Activated T-cell treated with anti-CD3 and anti-CD28 coated beads for 48 hours (primary cell): ENCODE results near the gene GAK.
"Not testable (repeated sequence)": the region's sequence is repeated elsewhere in the genome, so short reads cannot be mapped to it uniquely, and the experiment has no call there.

Experiments
- DNase-seq: peaks from one replicate; pipeline ENCODE4 v3.0.0-alpha.2; 2020; ENCODE audit warnings: low read depth

GAK gene

GRCh38 chr4:926538-926937 is 5.6 kb downstream of the GAK start:
- DNase-seq, result no peak

DNA sequence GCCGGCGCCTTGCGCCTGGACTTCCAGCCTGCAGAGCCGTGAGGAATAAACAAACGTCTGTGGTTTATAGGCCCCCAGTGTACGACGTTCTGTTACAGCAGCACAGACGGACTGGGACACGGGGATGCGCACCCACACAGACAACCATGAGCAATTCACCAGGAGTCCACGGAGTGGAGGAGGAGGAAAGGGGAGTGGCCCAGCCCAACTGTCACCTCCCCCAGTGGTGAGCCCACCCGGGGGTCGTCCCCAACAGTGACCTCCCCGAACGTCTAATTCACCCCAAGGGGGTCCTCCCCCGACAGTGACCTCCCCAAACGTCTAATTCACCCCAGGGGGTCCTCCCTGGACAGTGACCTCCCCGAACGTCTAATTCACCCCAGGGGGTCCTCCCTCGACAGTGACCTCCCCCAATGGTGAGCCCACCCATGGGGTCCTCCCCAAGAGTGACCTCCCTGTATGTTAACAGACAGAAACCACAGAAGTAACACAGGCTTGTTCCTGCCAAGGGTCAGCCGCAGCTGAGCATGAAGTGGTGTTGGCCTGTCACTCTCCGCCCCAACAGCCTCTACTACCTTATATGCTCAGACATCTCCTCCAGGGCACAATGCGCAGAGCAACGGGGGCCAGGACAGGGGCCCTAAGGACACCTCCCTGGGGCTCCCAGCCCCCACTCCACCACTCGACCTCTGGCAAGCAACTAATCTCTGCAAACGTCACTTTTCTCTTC is 6.2 kb downstream of the GAK start:
- DNase-seq, result no peak

DNA sequence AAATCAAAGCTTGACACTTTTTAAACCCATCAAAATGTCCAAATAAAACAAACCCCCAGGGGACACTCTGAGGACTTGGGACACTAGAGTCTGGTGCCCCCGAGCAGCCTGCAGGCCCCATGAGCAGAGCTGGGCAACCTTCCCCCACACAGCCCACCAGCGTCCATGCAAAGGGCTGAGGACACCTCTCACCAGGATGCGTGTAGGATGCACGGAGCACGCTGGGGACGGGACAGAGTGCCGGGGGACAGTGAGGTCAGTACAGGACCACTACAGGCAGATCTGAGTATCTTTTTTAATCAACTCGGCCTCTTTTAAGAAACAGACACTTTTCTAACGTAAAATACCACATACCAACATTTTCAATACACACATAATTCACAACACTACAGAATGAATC is 6.9 kb downstream of the GAK start:
- DNase-seq, result no peak

GRCh38 chr4:924107-925096 is 7.7 kb downstream of the GAK start:
- no peak for DNase-seq

- no peak for DNase-seq
Observed at GRCh38 chr4:921830-922331, 10.2 kb downstream of the GAK start.

DNA sequence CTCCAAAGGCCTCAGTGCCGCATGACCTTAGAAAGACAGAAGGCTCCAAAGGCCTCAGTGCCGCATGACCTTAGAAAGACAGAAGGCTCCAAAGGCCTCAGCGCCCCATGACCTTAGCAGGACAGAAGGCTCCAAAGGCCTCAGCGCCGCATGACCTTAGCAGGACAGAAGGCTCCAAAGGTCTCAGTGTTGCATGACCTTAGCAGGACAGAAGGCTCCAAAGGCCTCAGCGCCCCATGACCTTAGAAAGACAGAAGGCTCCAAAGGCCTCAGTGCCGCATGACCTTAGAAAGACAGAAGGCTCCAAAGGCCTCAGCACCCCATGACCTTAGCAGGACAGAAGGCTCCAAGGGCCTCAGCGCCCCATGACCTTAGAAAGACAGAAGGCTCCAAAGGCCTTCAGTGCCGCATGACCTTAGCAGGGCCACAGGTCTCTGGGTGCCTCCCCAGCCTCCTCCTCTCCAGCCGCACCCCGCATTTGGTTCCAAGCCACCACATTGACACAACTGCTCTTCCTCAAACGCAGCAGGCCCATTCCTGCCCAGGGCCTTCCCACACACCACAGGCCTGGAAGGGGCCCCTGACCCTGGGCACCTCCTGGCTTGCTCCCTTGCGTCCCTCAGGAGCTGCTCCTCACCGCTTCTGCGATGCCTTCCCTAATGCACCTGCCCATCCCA is 13.0 kb downstream of the GAK start:
- not testable (repeated sequence) for DNase-seq

DNA sequence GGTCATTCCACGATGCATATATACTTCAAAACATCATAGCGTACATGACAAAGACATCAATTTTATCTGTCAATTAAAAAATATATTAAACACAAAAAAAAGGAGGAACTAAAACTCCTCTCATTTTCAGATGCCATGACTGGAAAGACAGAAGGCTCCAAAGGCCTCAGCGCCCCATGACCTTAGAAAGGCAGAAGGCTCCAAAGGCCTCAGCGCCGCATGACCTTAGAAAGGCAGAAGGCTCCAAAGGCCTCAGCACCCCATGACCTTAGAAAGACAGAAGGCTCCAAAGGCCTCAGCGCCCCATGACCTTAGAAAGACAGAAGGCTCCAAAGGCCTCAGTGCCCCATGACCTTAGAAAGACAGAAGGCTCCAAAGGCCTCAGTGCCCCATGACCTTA is 13.5 kb downstream of the GAK start:
- DNase-seq, result not testable (repeated sequence)

DNA sequence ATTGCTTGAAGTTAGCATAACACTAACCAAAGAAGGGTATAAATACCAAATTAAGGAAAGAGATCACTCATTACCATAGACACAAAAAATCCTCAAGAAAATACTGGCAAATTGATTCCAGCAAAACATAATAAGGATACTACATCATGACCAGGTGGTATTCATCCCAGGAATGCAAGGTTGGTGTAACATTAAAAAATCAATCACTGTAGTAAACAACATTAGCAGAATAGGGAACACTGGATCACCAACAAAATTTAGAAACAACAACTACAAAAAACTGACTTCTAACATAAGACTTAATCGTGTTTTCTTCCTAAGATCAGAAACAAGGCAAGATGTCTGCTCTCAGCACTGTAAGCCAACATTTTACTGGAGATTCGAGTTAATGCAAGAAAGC is 14.1 kb downstream of the GAK start:
- DNase-seq, result no peak

DNA sequence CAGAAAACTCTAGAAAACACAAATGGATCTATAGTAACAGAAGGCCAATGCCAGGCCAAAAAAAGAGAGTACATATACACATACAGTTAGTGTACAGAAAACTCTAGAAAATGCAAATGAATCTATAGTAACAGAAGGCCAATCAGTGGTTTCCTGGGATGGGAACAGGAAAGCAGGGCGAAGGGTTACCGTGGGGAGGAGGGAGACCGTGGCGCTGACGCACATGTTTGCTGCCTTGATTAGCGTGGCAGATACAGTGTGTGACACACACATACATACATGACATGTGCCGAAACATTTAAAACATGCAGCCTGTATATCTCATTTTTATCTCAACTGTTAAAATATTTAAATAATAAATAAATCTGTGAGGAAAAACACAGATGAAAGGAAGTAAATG is 14.7 kb downstream of the GAK start:
- no peak for DNase-seq

- no peak for DNase-seq
Observed at GRCh38 chr4:915595-915994, 16.5 kb downstream of the GAK start.

DNA sequence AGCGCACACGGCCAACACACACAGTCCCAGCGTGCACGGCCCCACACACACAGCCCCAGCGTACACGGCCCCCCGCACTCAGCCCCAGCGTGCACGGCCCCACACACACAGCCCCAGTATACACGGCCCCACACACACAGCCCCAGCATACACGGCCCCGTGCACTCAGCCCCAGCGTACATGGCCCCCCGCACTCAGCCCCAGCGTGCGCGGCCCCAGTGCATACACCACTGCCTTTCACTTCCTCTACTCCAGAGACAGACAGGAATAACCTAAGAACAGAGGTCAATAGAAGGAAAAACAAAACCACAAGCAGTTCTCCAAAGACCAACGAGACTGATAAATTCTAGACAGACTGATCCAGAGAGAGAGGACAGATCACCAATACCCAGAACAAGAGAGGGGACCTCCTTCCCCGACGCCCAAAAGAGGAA is 17.1 kb downstream of the GAK start:
- DNase-seq, result no peak

GRCh38 chr4:914531-914930 is 17.6 kb downstream of the GAK start:
- no peak for DNase-seq

GRCh38 chr4:913280-913618 is 18.9 kb downstream of the GAK start:
- no peak for DNase-seq

GRCh38 chr4:912548-913279 is 19.4 kb downstream of the GAK start:
- no peak for DNase-seq

- no peak for DNase-seq
Observed at GRCh38 chr4:911871-912490, 20.1 kb downstream of the GAK start.

DNA sequence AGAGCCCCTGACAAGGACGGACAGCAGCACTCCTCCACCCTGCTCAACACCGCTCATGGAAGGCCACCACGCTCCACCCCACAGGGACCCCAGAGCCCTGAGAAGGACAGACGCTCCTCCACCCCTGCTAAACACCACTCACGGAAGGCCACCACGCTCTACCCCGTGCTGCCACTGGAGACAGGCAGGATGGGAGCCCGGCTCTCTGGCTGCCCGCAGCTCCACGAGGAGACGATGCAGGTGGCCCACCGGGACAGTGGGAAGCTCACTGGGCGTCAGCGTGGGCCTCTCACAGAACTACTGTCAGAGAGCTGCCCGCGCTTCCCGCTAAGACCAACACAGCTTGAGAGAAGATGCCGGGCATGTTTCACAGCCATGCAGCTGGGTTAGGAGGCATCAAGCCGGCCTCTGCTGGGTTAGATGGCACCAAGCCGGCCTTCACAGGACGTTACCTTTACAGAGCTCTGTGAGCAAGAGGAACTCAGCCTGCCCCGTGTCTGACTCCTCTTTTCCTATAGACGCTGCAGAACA is 20.8 kb downstream of the GAK start:
- DNase-seq, result no peak

DNA sequence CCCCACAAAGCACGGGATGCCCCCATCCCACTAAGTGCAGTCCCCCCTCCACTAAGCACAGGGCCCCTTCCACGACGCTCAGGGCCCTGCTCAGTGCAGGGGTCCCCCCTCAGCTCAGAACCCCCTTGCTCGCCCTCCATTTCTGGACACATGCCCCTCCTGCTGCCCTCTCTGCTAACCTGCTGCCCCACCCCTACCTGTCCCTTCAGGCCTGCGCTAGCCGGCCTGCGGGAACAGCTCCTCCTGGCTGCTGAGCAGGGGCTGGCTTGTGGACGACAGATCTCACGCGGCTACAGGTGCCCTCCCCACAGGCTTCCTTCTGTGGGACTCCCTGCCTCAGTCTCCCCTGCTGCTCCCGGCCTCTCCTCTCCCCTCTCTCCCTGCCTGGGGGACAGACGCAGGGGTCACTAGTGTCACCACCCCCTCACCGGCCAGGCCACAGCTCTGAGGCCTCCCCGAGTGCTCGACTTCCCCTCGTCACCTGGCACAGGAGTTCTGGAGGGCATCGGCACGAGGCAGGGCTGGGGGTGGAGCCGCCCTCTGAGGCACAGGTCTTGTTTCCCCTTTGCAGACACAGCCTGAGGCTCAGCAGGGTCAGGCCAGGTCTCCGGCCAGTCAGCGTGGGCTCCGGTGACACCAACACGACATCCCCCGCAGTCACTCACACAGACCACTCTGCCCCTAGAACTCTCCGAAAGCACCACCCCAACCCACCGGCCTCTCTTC is 21.6 kb downstream of the GAK start:
- DNase-seq, result no peak

DNA sequence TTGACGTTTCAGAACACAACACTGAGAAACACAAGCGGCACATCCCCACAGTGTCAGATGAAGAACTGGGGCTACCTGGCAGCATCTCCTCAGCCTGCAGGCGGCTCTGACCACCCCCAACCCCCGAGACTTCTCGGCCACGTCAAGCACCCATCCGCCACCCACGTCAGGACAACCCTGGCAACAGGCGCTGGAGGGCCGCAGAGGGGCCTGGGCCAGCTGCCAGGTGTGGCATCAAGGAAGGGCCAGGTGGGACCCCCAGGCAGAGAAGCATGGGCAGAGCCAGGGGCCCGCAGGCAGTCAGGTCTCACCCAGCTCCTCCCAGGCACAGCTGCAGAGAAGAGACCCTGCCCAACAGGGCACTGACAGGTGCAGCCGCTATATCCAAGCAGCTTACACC is 22.3 kb downstream of the GAK start:
- DNase-seq, result no peak

DNA sequence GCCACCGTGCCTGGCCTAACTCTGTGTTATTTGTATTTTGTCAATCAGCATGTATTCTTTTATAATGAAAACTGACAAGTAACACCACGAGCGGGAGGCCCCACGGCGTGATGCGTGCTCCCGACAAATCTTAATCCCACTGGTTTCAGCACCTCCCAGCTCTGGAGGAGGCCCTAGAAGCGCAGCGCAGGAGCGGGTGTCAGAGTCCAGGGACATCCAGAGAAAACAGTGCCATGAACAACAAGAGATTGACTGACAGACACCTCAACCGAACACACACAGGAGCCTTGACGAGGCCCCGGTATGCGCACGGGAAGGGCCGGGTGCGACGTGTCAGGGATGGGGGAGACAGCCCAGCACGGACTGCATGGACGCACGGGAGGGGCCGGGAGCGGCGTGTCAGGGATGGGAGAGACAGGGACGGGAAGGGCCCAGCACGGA is 23.0 kb downstream of the GAK start:
- no peak for DNase-seq

DNA sequence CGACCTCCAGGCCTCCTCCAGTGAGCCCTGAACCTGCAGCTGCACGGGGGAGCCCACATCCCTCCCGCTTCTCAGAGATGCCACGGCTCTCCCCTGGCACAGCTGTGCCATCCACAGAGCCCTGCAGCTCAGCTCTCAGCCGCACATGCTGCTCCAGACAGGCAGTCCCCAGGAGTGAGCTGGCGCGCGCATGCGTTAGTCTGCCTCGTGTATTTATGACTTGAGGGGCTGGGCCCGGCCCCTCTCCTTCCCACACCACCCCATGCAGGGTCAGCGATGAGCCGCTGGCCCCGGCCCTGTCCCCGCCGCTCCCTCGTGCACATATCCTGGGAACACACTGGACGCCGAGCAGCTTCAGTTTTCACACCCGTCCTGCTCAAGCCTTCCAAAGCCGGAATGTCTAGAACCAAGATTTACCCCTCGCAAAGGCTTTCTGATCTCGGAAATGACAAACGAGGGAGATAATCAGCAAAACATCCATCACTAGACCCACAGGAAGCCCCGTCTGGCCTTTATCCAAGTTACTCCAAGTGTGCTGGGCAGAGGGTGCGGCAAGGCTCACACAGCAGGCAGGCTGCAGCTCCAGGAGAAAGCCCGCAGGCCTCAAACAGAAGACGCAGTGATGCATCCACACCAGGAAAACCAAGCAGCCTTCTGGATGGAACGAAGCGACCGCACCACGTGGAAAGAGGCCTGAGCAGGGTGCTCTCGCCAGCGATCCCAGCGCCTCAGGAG is 24.3 kb downstream of the GAK start:
- no peak for DNase-seq
